Muscle of leg (tissue), 11 donors: ENCODE results near the gene ACER3. TPM values are rescaled to one million over a fixed set of nuclear protein-coding genes. Genes with fewer than 3 reads are reported as not detected.
"Not testable (repeated sequence)": the region's sequence is repeated elsewhere in the genome, so short reads cannot be mapped to it uniquely, and the experiment has no call there.

Experiments used
- DNase-seq: peaks from one replicate; pipeline ENCODE4 v3.0.0; 2013
- H3K27ac ChIP-seq: one replicate; pipeline ENCODE4 v1.5.1; 2013; ENCODE audit warnings: mild to moderate bottlenecking, low read length, control low read depth
- H3K27me3 ChIP-seq: one replicate; pipeline ENCODE4 v1.6.1; 2013; ENCODE audit warnings: low read length; ENCODE audit not compliant: control insufficient read depth, insufficient read depth
- H3K36me3 ChIP-seq: one replicate; pipeline ENCODE4 v1.6.1; 2013; ENCODE audit warnings: low read length; ENCODE audit not compliant: control insufficient read depth, insufficient read depth
- H3K4me1 ChIP-seq: one replicate; pipeline ENCODE4 v1.6.1; 2013; ENCODE audit warnings: low read length; ENCODE audit not compliant: control insufficient read depth, insufficient read depth
- H3K4me3 ChIP-seq: one replicate; pipeline ENCODE4 v1.5.1; 2013; ENCODE audit warnings: low read length, control low read depth
- H3K9me3 ChIP-seq: replicated peaks from 2 replicates; pipeline ENCODE4 v1.6.1; 2013; ENCODE audit warnings: low read depth, low read length; ENCODE audit not compliant: control insufficient read depth
- WGBS: methylation state at CpG from one replicate; pipeline ENCODE4 v1.1.5; 2013; ENCODE audit warnings: missing lambda C conversion rate; ENCODE audit not compliant: insufficient coverage; 5-methylcytosine and 5-hydroxymethylcytosine counted together
- polyA plus RNA-seq, 8 donors: library from polyadenylated mRNA; unstranded; fragments of 120-200 nt; gene quantifications; one replicate each; pipeline versions ENCODE4 v1.2.1 to v1.2.3, GENCODE V29; 2013; ENCODE audit warnings: inconsistent platforms in 1 of 8, low replicate concordance in 1 of 8; ENCODE audit not compliant: insufficient read length in 8 of 8, insufficient read depth in 1 of 8
- total RNA-seq: library from RNA; stranded (reverse); fragments of 120-200 nt; gene quantifications from one replicate; pipeline ENCODE4 v1.2.4, GENCODE V29; 2013

ACER3 gene
- total and polyA plus RNA-seq, 9 donors = 4.5 to 10.3 (median 5.9) TPM

DNA sequence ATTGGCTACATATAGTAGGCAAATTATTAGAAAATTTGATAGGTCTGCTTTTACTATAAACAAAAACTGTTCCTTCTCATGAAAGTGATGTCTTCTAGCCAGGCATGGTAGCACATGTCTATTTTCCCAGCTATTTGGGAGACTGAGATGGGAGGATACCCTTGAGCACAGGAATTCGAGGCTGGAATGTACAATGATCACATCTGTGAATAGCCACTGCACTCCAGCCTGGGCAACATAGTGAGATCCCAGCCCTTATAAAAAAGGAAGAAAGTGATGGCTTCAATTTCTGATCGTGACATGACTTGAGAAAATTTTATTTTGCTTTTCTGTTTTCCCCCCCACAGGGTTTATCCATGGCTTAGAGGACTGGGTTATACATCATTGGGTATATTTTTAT is 154.0 kb downstream of the ACER3 start:
- Histone ChIP-seq H3K36me3 (no peaks in the 10 kb centered on the region), H3K27me3 (no peaks in the 10 kb centered on the region), H3K4me1 (no peaks in the 10 kb centered on the region), H3K4me3 (no peak overlapping the region), H3K9me3 (no peaks in the 10 kb centered on the region), H3K27ac (no peak overlapping the region)
- no peak for DNase-seq
- 100% methylated on average over 1 of the region's 2 CpGs for WGBS

GRCh38 chr11:77018396-77018924 is 157.7 kb downstream of the ACER3 start:
- not testable (repeated sequence) for H3K36me3 ChIP-seq, H3K4me1 ChIP-seq, H3K27me3 ChIP-seq, H3K27ac ChIP-seq, DNase-seq, H3K9me3 ChIP-seq, H3K4me3 ChIP-seq
- WGBS = 100% methylated on average over 1 of the region's 2 CpGs

DNA sequence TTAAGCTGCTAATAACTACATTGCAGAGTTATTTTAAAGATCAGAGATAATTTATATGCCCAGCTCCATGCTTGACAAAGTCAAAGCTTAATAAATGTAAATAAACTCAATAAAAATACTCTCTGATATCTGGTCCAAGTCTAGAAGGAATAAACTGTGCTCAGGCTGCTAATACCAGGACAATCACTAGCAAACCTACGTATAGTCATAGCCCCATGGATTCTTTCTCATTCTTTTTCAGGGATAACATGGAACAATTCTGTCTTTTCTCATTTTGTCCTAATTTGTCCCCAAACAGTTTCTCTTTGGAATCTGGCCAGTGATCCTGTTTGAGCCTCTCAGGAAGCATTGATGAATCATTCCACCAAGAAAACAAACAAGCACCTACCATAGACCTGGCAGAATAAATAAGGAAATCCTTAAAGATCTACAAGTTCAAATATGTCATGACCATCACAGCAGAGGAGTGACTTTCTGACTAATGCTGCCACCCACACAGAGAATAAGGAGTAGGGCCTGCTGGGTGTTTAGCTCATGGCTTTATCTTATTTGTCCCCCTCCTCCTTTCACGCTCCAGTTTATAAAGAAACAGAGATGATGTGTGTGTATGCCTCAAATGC is 159.4 kb downstream of the ACER3 start:
- Histone ChIP-seq H3K4me1 (no peaks in the 10 kb centered on the region), H3K4me3 (no peak overlapping the region), H3K27ac (no peak overlapping the region), H3K9me3 (no peaks in the 10 kb centered on the region), H3K27me3 (no peaks in the 10 kb centered on the region), H3K36me3 (no peaks in the 10 kb centered on the region)
- no peak for DNase-seq
- WGBS = 67% methylated on average over 1 of the region's 2 CpGs

- Histone ChIP-seq H3K36me3 (no peaks in the 10 kb centered on the region), H3K27me3 (no peaks in the 10 kb centered on the region), H3K27ac (no peak overlapping the region), H3K9me3 (no peaks in the 10 kb centered on the region), H3K4me3 (no peak overlapping the region), H3K4me1 (no peaks in the 10 kb centered on the region)
- no CpG with 5 or more reads among the region's 2 CpGs for WGBS
- DNase-seq = no peak
Observed at GRCh38 chr11:77020734-77021133, 160.0 kb downstream of the ACER3 start.

- Histone ChIP-seq H3K27me3 (peaks cover 2% of the 10 kb centered on the region), H3K4me3 (no peak overlapping the region), H3K36me3 (no peaks in the 10 kb centered on the region), H3K4me1 (peaks cover 4% of the 10 kb centered on the region), H3K27ac (no peak overlapping the region), H3K9me3 (no peaks in the 10 kb centered on the region)
- no peak for DNase-seq
Observed at GRCh38 chr11:77024745-77025144, 164.0 kb downstream of the ACER3 start.

DNA sequence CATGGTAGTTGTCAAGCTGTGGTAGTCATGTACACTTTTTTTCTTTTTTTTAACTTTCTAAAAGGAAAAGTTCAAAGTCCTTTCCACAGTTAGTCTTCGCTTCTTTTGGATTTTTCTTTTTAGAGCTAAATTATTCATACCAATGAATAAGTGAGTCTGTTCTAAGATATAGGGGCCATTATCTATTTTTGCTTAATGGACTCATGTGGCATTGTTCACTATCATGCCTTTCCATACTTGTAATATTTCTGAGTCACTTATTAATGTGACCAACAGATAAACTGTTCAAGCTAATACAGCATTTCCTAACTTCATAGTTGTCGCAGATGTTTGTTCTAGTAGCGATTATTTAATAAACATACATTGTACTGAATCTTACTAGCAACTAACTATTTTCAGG is 165.5 kb downstream of the ACER3 start:
- Histone ChIP-seq H3K36me3 (no peaks in the 10 kb centered on the region), H3K4me3 (no peak overlapping the region), H3K27ac (no peak overlapping the region), H3K4me1 (peaks cover 4% of the 10 kb centered on the region), H3K27me3 (peaks cover 12% of the 10 kb centered on the region), H3K9me3 (no peaks in the 10 kb centered on the region)
- no CpG with 5 or more reads among the region's 3 CpGs for WGBS
- no peak for DNase-seq

- WGBS = no CpG with 5 or more reads among the region's 2 CpGs
- Histone ChIP-seq H3K36me3 (no peaks in the 10 kb centered on the region), H3K4me3 (no peak overlapping the region), H3K27me3 (peaks cover 12% of the 10 kb centered on the region), H3K4me1 (peaks cover 4% of the 10 kb centered on the region), H3K9me3 (no peaks in the 10 kb centered on the region), H3K27ac (peak overlapping the region; percentile 25)
- DNase-seq = peak; percentile 44
Observed at GRCh38 chr11:77026743-77027142, 166.0 kb downstream of the ACER3 start.

GRCh38 chr11:77027275-77027674 is 166.6 kb downstream of the ACER3 start:
- H3K9me3 ChIP-seq = no peaks in the 10 kb centered on the region
- peaks cover 4% of the 10 kb centered on the region for H3K4me1 ChIP-seq
- no peak for DNase-seq
- H3K36me3 ChIP-seq = no peaks in the 10 kb centered on the region
- no CpG with 5 or more reads among the region's 1 CpG for WGBS
- peak overlapping the region; percentile 25 for H3K27ac ChIP-seq
- no peak overlapping the region for H3K4me3 ChIP-seq
- H3K27me3 ChIP-seq = peaks cover 12% of the 10 kb centered on the region

DNA sequence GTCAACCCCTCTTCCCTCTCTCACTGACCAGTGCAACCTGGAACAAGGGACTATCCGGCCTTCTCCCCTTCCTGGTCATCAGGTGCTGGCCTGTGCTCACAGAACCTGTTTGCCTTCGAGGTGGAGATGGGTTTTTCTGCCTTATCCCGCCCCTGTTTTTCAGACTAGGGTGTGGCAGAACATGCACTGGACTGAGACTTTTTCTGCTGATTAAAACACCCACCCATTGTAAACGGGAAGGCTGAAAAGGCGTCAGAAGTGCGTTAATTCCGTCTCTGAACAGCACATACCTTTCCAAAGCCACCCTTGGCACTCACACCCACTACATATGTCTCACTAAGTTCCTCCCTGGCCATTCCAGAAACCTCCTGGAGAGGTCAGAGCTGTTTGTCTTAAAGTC is 169.1 kb downstream of the ACER3 start:
- H3K27me3 ChIP-seq = peaks cover 12% of the 10 kb centered on the region
- no peaks in the 10 kb centered on the region for H3K36me3 ChIP-seq
- DNase-seq = no peak
- H3K4me1 ChIP-seq = peaks cover 4% of the 10 kb centered on the region
- H3K27ac ChIP-seq = no peak overlapping the region
- no peaks in the 10 kb centered on the region for H3K9me3 ChIP-seq
- 81% methylated on average over 7 of the region's 7 CpGs for WGBS
- H3K4me3 ChIP-seq = no peak overlapping the region

GRCh38 chr11:77030834-77031414 is 170.2 kb downstream of the ACER3 start:
- H3K27me3 ChIP-seq = peaks cover 12% of the 10 kb centered on the region
- H3K27ac ChIP-seq = no peak overlapping the region
- H3K4me3 ChIP-seq = no peak overlapping the region
- H3K9me3 ChIP-seq = no peaks in the 10 kb centered on the region
- peaks cover 4% of the 10 kb centered on the region for H3K4me1 ChIP-seq
- 51% methylated on average over 7 of the region's 12 CpGs for WGBS
- H3K36me3 ChIP-seq = no peaks in the 10 kb centered on the region
- DNase-seq = no peak
